ENCODE measurements around the gene CCL25.
A peak's percentile ranks its signal among the peaks of the same experiment; 100 is the strongest.

CCL25 gene

DNA sequence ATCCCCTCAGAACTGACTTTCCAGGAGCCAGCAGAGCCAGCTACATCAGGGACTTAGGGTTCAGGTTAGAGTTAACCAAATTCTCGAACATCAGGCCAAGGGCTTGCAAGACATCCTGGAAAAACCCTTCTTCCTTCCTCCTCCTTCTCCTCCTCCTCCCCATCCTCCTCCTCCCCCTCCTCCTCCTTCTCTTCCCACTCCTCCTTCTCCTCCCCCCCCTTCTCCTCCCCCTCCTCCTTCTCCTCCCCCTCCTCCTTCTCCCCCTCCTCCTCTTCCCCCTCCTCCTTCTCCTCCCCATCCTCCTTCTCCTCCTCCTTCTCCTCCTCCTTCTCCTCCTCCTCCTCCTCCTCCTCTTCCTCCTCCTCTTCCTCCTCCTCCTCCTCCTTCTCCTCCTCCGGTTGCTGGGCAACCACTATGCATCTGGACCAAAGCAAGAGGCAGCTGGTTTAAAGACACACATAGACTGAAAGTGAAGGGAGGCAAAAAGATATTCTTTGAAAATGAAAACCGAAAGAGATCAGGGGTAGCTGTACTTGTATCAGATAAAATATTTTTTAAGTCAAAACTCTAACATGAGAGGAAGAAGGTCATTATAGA, 5.9 kb upstream of the CCL25 start:
- DNase-seq, result no peak

GRCh38 chr19:8050274-8051096, 2.1 kb upstream of the CCL25 start:
- peak; percentile 100 for DNase-seq

- DNase-seq, result no peak
Measured at GRCh38 chr19:8054169-8054568, 1.6 kb downstream of the CCL25 start.

DNA sequence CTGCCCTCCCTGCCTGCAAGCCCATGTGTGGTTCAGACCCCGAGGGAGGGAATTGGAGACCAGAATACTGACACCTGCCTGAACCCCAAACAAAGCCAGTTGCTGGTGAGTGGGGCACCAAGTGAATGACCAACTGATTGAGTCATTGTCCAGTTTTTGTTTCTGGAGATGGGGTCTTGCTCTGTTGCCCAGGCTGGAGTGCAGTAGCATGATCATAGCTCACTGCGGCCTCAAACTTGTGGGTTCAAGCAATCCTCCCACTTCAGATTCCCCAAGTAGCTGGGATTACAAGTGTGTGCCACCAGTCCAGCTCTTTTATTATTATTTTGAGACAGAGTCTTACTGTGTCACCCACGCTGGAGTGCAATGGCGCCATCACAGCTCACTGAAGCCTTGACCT, 4.0 kb downstream of the CCL25 start:
- no peak for DNase-seq

- no peak for DNase-seq
Measured at GRCh38 chr19:8057545-8058270, 5.1 kb downstream of the CCL25 start.

DNA sequence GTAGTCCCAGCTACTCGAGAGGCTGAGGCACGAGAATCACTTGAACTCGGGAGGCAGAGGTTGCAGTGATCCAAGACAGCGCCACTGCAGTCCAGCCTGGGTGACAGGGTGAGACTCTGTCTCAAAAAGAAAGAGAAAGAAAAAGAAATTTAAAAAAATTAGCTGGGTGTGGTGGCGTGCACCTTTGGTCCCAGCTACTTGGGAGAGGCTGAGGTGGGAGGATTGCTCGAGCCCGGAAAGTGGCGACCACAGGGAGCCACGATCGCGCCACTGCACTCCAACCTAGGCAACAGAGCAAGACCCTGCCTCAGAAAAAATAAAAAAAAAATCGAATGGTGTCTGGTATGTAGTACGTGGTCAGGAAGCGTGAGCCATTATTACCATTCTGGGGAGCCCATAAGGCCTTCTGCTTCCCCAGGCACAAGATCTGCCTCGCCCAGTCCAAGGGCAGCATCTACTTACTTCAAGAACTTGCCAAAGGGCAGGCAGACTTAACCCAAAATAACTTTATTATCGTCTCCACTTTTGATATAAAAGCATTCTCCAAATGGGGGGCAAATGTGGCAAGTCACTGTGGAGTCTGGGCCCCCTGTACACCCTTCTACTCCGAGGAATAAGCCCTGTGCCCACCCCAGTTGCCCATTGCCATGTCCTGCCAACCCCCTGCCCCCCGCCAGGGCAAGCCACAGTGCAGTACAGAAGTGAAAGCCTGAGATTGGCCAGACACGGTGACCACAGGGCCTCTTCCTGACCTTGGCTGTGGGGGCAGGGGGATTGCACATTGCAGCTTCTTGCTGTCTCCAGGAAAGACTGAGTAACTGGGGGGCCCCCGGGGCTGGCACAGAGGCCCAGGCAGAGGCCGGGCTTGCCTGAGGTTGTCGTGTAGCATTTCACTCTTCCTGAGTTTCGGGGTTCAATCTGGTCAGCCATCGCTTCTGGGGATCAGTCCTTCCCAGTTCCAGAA, 12.6 kb downstream of the CCL25 start:
- no peak for DNase-seq

GRCh38 chr19:8065875-8066261, 13.3 kb downstream of the CCL25 start:
- no peak for DNase-seq

DNA sequence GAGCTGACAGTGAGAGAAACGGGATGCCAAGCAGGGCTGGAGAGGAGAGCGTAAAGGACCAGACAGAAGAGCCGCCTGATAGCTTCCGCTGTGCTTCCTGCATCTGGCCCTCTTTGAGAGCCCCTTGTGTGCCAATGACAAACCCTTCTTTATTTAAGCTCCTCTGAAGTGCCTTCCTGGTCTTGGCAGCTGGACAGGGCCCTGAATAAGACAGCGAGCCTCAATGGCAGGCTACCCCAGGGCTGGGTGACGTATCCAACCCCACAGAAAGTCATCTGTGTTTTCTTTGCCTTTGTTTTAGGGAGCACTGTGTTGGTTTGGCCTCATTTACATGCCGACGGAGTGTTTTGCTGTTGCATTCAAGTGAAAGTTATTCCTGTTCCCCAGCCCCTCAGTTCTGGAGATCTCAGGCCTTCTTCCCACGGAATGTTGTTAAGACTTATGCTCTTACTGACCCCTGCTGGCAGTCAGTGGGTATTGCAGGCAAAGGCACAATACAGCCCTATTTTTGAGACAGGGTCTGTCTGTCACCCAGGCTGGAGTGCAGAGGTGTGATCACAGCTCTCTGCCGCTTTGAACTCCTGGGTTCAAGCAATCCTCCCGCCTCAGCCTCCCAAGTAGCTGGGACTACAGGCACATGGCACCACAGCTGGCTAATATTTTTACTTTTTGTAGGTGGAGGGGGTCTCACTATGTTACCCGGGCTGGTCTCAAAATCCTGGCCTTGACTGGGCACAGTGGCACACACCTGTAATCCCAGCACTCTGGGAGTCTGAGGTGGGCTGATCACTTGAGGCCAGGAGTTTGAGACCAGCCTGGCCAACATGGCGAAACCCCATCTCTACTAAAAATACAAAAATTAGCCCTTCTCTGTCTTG, 16.8 kb downstream of the CCL25 start:
- peak; percentile 69 for DNase-seq

DNA sequence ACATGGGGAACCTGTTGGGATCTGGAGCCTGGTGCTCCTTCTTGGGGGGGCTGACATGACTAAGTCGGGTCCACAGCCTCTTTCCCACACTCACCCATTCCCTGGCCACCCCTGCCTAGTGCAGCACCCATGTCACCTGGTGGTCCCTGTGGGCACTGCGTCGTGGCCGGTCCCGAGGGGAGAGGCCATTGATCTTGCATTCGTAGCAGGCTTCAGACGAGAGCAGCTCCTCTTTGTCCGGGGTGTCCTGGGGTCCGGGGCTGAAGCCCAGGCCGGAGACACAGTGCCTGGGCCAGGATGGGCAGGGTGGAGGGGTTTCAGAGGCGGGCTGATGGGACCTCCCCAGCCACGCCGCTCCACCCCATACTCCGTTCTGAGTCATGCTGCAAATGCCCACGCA, 19.4 kb downstream of the CCL25 start:
- DNase-seq, result no peak

DNA sequence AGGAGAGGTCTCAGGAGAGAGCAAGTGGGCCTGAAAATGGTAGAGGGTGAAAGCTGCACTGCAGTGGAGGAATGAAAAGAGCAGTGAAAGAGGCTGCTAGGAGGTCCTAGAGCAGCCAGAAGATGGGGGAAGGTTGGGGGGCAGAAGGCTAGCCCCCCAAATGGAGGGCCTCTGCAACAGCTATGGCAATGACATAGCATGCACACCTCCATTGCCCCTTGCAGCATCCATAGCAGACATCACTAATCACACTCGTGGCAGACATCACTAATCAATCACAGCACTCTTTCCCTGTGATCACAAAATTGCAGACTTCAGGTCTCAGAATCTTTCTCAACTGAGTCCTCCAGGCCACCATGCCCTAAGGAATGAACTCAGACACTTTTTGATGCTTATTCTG, 21.9 kb downstream of the CCL25 start:
- DNase-seq, result no peak

- DNase-seq, result peak; percentile 19
Measured at GRCh38 chr19:8075158-8076074, 22.9 kb downstream of the CCL25 start.

DNA sequence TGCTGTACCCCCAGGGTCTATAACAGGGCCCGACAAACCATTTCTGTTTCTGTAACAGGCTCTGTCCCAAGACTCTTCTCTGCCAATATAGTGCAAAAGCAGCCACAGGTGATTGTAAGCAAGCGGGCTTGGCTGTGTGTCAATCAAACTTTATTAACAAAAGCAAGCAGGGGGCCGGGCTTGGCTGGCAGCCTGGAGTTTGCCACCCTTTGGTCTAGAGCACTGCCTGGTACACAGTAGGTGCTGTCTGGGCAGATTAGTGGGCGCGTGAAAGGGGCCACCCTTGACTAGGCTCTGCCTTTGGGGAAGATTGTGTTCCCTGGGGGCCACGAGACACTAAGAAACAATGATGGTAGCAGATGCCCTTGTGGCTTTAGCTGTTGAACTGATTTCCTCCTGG, 27.4 kb downstream of the CCL25 start:
- no peak for DNase-seq

GRCh38 chr19:8080832-8081231, 28.3 kb downstream of the CCL25 start:
- DNase-seq, result no peak

GRCh38 chr19:8081569-8082550, 29.3 kb downstream of the CCL25 start:
- no peak for DNase-seq

DNA sequence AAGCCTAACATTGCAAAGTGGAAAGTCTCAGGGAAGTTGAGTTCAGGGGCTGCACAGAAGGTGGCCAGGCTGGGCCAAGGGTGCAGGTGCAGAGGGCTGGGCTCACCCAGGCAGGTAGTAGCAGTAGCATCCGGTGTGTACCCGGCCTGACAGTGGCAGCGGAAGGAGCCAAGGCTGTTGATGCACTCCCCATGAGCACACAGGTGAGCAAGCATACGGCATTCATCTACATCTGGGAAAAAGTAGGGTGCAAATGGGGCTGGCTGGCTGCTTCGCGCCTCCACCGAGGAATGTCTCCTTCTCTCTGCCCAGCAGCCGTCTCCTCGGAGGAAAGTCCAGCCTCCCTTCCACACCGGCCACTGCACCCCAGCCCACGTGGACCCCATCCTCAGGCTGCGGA, 30.6 kb downstream of the CCL25 start:
- no peak for DNase-seq

DNA sequence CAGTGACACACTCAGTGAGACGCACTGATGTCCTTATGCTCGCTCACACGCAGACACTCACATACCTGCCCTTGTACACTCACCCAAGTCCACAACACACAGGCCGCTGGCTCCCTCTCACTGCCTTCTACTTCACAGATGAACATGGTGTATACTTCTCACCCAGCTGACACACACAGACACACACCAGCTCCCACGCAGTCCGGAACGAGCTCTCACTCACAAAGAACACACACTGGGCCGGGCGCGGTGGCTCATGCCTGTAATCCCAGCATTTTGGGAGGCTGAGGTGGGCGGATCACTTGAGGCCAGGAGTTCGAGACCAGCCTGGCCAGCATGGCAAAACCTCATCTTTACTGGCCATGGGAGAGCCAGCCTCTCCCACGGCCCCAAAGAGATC, 31.6 kb downstream of the CCL25 start:
- no peak for DNase-seq

DNA sequence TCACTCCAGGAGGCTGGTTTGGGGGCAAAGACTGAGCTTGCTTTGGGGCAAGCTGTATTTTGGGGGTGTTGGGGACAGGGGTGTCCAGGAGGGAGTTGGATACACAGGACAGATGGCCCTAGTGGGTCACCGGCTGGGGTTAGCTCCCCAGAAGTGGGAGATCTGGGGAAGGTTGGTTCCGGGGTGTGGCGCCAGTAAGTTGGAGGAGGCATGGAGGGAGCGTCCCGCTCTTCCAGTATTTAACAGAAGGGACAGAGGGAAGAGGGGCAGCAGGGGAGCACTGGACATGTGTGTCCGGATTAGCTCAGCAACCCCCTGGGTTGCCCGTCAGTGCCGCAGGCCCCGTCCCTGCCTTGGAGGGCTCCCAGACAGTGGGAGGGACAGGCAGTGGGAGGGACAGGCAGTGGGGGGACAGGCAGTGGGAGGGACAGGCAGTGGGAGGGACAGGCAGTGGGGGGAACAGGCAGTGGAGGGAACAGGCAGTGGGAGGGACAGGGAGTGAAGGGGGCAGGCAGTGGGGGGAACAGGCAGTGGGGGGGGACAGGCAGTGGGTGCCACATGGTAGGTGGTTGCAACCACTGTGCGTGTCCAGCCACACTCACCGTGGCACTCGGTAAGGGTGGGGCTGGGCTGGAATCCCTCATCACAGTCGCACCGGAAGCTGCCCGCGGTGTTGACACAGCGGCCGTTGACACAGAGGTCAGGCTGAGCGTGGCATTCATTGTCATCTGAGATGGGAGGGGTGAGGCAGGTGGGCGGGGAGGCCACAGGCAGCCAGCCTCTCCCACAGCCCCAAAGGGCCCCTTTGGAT, 33.2 kb downstream of the CCL25 start:
- peak; percentile 82 for DNase-seq

DNA sequence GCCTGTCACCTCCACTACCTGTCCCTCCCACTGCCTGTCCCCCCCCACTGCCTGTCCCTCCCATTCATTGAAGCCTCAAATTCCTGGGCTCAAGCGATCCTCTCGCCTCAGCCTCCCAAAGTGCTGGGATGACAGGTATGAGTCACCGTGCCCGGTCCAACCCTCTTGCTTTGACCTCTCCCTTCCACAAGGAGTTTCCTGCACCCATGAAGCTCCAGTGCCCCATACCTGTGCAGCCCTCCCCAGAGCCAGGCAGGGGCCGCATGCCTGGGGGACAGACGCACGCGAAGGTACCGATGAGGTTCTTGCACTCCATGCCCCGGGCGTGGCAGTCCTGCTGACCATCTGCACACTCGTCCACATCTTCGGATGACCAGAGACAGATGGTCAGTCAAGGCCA, 34.3 kb downstream of the CCL25 start:
- DNase-seq, result no peak

DNA sequence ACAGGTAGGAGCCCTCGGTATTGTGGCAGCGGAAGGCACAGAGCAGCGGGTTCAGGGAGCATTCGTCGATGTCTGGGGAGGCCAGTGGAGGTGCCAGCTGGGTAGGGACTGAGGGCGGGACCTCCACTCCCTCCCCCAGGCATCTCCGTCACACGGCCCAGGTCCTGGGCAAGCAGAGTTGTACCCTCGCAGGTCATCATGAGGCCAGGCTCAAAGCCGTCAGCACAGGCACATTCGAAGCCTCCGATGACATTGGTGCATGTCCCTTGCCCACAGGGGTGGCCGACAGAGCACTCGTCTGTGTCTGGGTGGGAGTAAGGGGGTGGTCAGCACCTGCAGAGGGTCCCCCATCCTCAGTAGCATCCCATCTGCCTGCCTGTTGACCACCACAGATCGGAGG, 35.3 kb downstream of the CCL25 start:
- DNase-seq, result no peak

Measured in hematopoietic multipotent progenitor cell treated with erythropoietin and hydrocortisone succinate and interleukin-3 and kit ligand, for 6 days (in vitro differentiated cells).